Measurements from ENCODE around the gene ANKRD44.
"Not testable (repeated sequence)": the region's sequence is repeated elsewhere in the genome, so short reads cannot be mapped to it uniquely, and the experiment has no call there.

ANKRD44 gene

GRCh38 chr2:197310271-197310985 is at the start of gene ANKRD44:
ANKRD44 (minus strand) TSS chr2:197310780; CDS start chr2:197310604, 176 bp downstream.
- DNase-seq = peak; percentile 77

GRCh38 chr2:197359859-197360258 is 49.3 kb upstream of the ANKRD44 start:
- DNase-seq = no peak

DNA sequence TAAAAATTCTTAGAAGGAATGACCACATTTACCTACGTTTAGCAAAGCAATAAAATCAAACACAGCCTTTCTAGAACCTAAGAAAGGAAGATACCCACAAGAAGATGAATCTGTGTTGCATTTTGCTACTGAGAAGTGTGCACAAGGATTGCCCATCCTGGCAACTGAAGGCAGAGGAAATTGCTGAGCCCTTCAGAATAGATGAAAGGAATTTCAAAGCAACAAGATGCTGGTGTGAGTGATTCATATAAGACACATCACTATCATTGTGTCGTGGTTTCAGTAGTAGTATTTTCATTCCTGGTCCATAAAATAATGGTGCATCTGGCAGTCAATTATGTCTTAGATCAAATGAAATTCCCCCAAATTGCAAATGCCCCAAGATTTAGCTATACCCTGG is 48.4 kb upstream of the ANKRD44 start:
- DNase-seq = no peak

GRCh38 chr2:197357986-197358385 is 47.4 kb upstream of the ANKRD44 start:
- DNase-seq = no peak

DNA sequence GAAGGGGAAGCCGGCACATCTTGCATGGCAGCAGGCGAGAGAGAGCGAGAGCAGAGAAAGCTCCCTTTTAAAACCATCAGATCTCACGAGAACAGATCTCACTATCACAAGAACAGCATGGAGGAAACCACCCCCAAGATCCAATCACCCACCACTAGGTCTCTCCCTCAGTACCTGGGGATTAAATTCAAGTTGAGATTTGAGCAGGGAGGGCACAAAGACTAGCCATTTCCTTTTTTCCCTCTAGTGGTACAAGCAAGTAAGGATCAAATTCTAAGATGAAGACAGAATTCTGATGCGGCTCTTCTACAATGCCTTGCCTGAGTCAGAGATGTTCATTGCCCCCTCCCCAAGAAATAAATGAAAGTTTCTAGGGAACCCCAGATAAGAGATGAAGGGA is 45.6 kb upstream of the ANKRD44 start:
- no peak for DNase-seq

DNA sequence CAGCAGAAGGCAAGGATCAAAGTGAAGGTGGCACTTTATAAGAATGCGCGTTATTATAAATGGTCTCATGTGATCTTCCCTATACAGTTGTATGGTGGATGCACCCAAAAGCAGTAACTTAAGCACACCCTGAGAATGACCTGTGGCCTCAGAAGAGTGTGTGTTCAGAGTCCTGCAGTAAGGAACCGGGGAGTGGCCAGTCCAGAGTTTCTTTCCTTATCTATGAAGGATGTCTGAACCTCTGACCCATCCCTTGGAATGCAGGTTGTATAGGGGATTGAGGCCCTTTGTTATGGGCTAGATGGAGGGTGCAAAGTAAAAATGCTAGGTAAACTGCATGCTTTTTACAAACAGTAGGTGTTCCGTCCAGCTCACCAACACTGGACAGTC is 43.6 kb upstream of the ANKRD44 start:
- no peak for DNase-seq

DNA sequence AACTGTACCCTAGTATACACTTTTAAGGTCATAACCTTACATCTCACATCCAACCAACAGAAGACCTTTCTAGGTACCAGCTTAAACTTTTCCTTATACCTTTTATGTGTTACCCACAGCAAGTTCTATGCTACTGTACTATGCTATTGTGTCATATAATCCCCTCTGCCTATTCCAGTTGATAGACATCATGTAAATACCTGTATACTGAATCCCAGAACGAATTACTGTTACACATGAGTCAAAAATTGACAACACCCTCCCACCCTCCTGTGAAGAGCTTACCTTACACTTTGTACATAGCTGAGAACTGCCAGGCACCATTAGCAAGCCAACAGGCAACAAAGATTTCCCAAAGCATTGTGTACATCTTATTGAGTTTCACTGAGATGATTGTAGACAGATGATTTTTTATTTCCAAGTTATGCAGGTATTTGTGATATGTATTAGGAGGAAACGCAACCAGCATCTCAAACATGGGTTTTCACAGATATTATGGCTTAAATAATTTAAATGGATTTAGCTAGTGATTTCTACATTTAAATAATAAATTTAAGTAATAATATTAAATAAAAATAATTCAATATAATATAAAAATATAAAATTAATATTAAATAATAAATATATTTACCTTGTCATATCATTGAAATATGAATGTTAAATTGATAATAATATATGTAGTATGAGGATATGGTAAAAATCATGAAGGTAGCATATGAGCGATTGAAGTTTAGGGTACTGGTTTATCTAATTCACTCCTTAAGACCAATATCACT is 43.0 kb upstream of the ANKRD44 start:
- DNase-seq = no peak

- no peak for DNase-seq
Measured at GRCh38 chr2:197349699-197350098, 39.1 kb upstream of the ANKRD44 start.

DNA sequence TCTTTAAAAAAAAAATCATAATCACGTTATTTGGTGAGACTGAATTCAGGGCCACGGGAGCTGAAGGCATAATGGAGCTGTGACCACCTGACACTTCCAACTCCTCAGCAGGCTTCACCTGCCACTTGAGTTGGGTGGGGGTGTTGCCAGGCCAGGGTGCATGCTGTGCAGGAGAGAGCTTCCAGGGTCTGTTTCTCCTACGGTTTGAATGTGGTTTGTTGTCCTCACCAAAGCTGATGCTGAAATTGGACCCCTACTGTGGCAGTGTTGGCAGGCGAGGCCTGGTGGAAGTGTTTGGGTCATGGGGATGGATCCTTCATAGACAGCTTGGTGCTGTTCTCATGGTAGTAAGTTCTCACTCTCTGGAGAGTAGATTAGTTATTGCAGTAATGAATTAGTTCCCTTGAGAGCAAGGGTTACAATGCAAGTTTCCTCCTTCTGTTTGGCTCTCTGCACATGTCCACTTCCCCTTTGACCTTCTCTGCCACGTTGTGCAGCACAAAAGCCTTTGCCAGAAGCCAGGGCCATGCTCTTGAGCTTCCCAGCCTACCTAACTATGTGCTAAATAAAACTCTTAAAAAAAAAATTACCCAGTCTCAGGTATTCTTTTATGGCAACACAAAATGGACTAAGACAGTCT is 38.3 kb upstream of the ANKRD44 start:
- no peak for DNase-seq

DNA sequence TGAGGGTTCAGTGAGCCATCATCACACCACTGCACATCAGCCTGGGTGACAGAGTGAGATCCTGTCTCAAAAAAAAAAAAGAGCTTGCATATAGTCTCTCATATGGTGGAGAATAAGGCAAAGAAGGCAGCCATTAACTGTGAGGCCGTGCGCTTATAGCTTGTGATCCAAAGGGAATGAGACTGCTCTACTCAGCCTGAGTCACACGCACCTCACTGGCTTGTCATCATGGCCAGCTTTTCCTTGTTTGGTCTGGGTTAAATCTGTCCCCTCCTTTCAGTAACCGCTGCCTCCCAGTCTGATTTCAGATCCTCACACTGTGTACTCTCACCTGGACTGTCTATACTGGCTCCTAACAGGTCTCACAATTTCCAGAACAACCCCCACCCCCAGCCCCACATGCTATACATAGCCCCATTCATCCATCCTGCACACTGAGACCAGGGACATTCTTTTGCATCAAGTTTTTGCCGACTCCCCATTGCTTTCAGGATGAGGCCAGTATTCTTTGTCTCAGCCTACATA is 35.3 kb upstream of the ANKRD44 start:
- no peak for DNase-seq

DNA sequence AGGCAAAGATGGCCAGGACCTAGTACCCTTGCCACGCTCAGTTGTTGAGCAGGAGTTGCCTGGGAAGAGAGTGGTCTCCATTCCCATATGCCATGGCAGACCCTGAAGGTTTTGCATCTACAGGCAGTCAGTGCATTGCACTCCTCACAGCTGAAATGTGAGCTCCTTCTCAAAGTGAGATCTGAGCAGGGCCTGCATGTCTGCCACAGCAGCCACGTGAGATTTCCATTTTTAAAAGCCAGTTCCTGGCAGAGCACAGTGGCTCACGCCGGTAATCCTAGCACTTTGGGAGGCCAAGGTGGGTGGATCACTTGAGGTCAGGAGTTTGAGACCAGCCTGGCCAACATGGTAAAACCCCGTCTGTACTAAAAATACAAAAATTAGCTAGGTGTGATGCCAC is 33.4 kb upstream of the ANKRD44 start:
- not testable (repeated sequence) for DNase-seq

- DNase-seq = no peak
Measured at GRCh38 chr2:197340591-197340990, 30.0 kb upstream of the ANKRD44 start.

- DNase-seq = no peak
Measured at GRCh38 chr2:197339496-197340220, 29.1 kb upstream of the ANKRD44 start.

GRCh38 chr2:197339016-197339415 is 28.4 kb upstream of the ANKRD44 start:
- DNase-seq = no peak

- no peak for DNase-seq
Measured at GRCh38 chr2:197332641-197333040, 22.1 kb upstream of the ANKRD44 start.

GRCh38 chr2:197328461-197328860 is 17.9 kb upstream of the ANKRD44 start:
- no peak for DNase-seq

DNA sequence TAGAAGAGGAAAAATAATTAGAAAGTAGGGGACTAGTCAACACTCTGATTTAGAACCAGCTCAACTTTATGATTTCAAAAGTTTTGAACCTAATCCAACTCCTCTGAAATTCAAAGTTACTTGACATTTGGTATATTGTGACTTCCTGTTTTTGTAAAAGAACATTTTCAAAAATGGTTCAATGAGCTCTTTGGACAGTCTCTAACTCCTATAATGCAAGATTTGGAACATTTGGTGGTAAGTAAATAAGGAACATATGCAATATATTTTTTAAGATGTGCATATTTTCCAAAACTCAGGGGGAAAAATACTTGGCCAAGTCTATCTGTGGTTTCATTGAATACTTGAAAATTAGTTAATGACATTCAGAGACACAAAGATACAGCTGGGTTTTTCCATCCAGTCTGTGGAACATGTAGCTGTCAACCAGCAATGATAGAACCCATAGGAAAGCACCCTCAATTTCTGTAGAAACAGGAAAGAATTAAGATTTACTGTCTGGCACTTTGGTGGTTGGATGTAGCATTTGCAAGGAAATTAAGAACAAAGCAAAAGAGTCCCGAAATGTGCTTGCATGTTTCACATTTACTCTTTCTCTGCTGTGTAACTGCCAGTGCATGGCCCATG is 17.0 kb upstream of the ANKRD44 start:
- no peak for DNase-seq

GRCh38 chr2:197327073-197327471 is 16.5 kb upstream of the ANKRD44 start:
- no peak for DNase-seq

DNA sequence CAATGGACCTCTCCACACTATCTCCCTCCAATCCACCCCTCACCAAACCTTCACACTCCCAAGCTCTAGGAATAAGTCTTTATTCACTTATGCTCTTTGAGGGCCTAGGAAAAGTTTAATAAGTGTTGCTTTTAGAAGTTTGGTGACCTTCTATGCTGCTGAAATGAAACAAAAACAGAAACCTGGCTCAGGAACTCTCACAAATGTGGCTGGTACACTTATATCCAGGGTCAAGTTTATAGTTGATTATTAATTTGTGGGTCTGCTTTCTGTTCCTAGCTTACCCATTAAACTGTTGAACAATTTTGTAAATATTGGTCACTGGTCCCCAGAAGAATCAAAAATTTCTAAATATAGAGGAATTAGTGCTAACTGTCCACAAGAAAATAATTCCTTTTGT is 14.2 kb upstream of the ANKRD44 start:
- no peak for DNase-seq

GRCh38 chr2:197322724-197323720 is 12.4 kb upstream of the ANKRD44 start:
- DNase-seq = no peak

DNA sequence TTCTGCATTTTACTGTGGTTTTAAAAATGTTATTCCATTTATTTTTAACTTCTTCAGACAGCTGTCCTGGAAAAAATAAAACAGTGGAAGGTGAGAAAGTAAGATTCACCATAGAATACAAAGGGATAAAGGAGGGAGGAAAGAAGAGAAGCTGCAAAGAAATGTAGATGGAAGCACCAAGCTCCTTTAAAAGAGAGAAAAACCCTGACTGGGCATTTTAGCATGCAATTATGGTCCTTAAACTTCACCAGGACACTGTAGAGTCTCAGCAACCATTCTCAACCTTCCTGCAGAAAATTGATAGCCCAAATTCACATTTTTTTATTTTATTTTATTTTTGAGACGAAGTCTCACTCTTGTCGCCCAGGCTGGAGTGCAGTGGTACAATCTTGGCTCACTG is 11.6 kb upstream of the ANKRD44 start:
- no peak for DNase-seq

Measured in amniotic stem cell (primary cell).